UCSD-AML1 (cell line): ENCODE measurements around the gene MRFAP1L1.

Experiments
- DNase-seq: peaks from one replicate; lab custom pipeline; 2025; ENCODE audit not compliant: unreplicated experiment; lab: John Stamatoyannopoulos, UW

The MRFAP1L1 gene

GRCh38 chr4:6716958-6717655 lies 7.4 kb upstream of the MRFAP1L1 start:
- no peak for DNase-seq

- peak; percentile 93 for DNase-seq
Observed at GRCh38 chr4:6716018-6716911, 6.6 kb upstream of the MRFAP1L1 start, which contains the start of gene BLOC1S4. TSS of gene BLOC1S4 (plus strand) at chr4:6716174. CDS start at chr4:6716210, 36 bp downstream.

GRCh38 chr4:6715704-6716017 lies 6.0 kb upstream of the MRFAP1L1 start:
- no peak for DNase-seq

GRCh38 chr4:6714954-6715353 lies 5.3 kb upstream of the MRFAP1L1 start:
- no peak for DNase-seq

GRCh38 chr4:6710996-6711395 lies 1.3 kb upstream of the MRFAP1L1 start:
- no peak for DNase-seq

GRCh38 chr4:6710282-6710681 lies 617 bp upstream of the MRFAP1L1 start:
- no peak for DNase-seq

GRCh38 chr4:6706173-6706572 lies 3.5 kb downstream of the MRFAP1L1 start:
- no peak for DNase-seq

GRCh38 chr4:6705646-6706045 lies 4.0 kb downstream of the MRFAP1L1 start:
- no peak for DNase-seq

GRCh38 chr4:6703786-6704185 lies 5.9 kb downstream of the MRFAP1L1 start:
- no peak for DNase-seq

- DNase-seq, result no peak
Observed at GRCh38 chr4:6702761-6703160, 6.9 kb downstream of the MRFAP1L1 start.

GRCh38 chr4:6701371-6701770 lies 8.3 kb downstream of the MRFAP1L1 start:
- no peak for DNase-seq

- no peak for DNase-seq
Observed at GRCh38 chr4:6699903-6700302, 9.8 kb downstream of the MRFAP1L1 start.

- DNase-seq, result no peak
Observed at GRCh38 chr4:6699388-6699787, 10.3 kb downstream of the MRFAP1L1 start.

GRCh38 chr4:6697131-6697530 lies 12.5 kb downstream of the MRFAP1L1 start:
- no peak for DNase-seq

GRCh38 chr4:6696611-6697010 lies 13.1 kb downstream of the MRFAP1L1 start:
- no peak for DNase-seq

- peak; percentile 36 for DNase-seq
Observed at GRCh38 chr4:6695660-6696610, 13.7 kb downstream of the MRFAP1L1 start.

GRCh38 chr4:6694177-6694901 lies 15.3 kb downstream of the MRFAP1L1 start:
- DNase-seq, result peak; percentile 69

GRCh38 chr4:6693231-6694176 lies 16.2 kb downstream of the MRFAP1L1 start, which contains the start of gene S100P:
TSS of gene S100P (plus strand) at chr4:6693878. CDS start at chr4:6693933, 55 bp downstream.
- peak; percentile 51 for DNase-seq

GRCh38 chr4:6692806-6693205 lies 16.9 kb downstream of the MRFAP1L1 start:
- DNase-seq, result no peak
